Measurements from ENCODE around the gene OR7G2.

The OR7G2 gene

DNA sequence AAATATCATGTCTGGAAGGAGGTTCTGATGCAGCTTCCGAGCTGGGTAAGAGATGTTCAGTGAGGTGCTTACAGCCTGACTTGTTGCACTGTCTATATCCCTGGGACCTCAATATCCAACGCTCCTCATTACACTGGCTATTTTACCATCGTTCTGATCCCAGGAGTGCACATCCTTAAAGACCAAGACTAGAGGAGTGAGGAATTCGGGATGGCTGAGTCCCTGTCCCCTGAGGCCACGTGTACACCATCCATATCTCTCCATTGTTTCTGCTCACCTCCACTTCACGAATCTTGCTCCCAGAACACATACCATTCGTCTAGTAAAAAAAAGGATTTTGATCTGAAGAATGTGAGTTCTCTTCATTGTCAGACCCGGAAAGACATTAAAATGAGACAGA, at the start of gene OR7G2:
OR7G2 (minus strand) TSS at position 101 of the 400 bp plus-strand sequence. CDS start 4,232 bp downstream, outside the sequence.
- no peak for DNase-seq

DNA sequence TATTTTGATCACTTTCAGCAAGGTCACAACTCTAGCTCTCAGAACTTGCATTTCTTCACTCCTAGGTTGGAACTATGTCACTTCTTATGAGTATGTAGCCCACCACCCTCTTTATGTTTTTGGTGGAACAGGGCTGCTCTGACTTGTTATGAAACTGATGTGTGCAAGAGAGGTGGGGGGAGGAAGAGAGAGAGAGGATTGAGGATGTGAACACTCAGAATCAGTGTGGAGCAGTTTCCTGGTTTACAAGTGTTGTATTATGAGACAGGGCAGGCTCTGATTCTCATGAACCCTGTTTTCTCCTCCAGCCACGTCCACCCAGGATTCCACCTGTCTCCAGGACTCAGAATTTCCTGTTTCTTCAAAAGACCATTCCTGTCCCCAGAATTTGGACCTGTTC, 49.0 kb upstream of the OR7G2 start:
- no peak for DNase-seq

DNA sequence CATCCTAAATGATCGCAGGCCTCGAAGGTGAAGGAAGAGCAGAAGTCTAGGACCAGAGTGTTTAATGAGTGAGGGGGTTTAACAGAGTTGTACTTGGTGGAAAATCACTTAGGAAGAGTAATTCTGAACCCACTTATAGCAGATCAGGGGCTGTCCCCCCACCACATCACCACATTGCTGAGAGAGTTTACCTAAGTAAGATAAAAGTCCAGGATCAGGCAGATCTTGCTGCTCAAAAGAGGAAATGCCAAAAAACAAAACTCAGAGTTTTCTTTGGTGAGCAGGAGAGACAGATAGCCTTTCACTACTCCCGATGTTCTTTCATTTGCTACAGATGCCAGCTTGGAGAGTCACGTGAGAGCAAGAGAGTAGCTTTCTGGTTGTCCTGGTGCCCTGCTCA, 48.3 kb upstream of the OR7G2 start:
- DNase-seq = no peak

- no peak for DNase-seq
These were observed 44.1 kb upstream of the OR7G2 start for GRCh38 chr19:9151367-9151766.

- no peak for DNase-seq
These were observed 43.4 kb upstream of the OR7G2 start for GRCh38 chr19:9150650-9151049.

GRCh38 chr19:9149997-9150396, 42.7 kb upstream of the OR7G2 start:
- DNase-seq = no peak

GRCh38 chr19:9148697-9149096, 41.4 kb upstream of the OR7G2 start:
- DNase-seq = no peak

- DNase-seq = no peak
These were observed 39.6 kb upstream of the OR7G2 start for GRCh38 chr19:9146882-9147281.

- DNase-seq = no peak
These were observed 37.6 kb upstream of the OR7G2 start for GRCh38 chr19:9144920-9145319.

DNA sequence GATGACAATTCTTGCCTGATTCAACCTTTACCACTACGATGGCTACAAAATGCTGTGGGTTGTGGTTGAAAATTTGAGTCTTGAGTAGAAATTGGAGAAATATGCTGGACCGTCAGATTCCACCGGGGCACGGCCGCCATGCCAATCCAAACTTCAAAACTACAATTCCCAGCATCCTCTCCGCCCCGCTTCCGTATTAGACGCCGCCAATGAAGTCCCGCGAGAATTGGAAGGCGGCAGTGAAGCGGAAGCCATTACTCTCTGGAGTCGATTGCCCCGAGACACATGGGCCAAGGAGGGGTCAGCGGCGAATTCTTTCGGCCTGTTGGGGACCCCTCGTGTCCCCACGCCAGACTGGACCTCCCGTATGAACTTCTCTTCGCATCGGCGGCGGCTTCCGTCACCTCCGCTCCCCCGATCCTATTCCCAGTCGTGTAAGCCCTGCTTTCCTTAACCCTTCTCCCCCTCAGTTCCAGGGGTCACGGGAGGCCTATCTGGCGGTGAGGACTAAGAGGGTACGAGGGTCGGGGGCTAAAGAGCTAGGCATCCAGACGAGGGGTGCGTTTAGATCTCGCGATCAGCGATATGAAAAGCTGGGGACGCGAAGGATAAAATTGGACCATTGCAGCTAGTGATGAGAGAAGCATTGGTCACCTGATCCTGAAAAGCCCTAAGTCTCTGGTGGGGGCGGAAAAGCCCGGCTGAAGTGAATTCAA, 33.0 kb upstream of the OR7G2 start, which contains the start of gene ZNF317:
ZNF317 (plus strand) TSS at position 239 of the 716 bp plus-strand sequence. CDS start 15,620 bp downstream, outside the sequence.
- peak; percentile 69 to 93 for DNase-seq

- no peak for DNase-seq
These were observed 32.4 kb upstream of the OR7G2 start for GRCh38 chr19:9139609-9140158.

GRCh38 chr19:9132422-9132821, 25.1 kb upstream of the OR7G2 start:
- no peak for DNase-seq

- peak in 1 of 2 donors; percentile 73 for DNase-seq
These were observed 23.7 kb upstream of the OR7G2 start for GRCh38 chr19:9130965-9131364.

DNA sequence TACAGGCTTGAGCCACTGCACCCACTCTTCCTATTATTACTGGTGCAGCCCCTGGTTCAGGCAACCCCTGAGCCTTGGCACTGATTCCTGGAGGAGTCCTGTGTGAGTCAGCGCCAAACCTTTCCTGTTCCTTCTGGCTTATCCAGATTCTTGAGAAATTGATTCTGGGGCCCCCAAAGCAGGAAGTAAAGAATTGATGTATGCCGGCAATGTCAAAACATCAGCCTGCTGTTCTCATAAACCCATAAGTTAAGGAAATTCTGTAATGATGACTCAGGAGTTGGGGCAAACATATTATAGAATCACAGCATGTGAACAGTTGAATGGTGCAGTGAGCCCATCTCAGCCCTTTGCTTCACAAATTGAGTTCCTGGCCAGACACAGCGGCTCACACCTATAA, 20.9 kb upstream of the OR7G2 start:
- DNase-seq = no peak

DNA sequence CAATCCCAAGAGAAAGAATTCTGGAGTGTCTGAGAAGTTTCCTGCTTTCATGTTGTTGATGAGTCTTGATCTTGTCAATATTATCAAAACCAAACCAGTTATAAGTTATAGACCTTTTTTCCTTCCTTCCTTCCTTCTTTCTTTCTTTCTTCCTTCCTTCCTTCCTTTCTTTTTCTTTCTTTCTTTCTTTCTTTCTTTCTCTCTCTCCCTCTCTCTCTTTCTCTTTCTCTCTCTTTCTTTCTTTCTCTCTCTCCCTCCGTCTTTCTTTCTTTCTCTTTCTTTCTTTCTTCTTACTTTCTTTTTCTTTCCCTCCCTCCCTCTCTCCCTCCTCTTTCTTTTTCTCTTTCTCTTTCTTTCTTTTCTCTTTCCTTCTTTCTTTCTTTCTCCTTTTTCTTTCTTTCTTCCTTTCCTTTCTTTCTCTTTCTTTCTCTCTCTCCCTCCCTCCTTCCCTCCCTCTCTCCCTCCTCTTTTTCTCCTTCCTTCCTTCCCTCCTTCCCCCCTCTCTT, 19.7 kb upstream of the OR7G2 start, which contains the start of gene OR7G3:
OR7G3 (minus strand) TSS at position 51 of the 506 bp plus-strand sequence; CDS start at position 51, 0 bp downstream.
- DNase-seq = no peak

DNA sequence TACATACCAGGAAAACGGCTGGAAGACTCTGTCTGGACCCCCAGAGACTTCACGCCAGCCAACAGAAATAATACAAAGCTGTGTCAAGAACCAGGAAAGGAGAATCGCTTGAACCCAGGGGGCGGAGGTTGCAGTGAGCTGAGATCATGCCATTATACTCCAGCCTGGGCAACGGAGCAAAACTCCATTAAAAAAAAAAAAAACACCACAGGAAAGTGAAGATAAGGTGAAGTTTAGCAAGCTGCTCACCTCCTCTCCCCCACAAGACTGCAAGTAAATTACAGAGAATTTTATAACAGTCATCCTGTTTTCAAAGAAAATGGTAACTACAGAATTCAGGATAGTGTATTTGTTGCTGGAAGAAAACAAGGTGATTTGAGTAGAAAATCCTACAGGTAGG, 9.3 kb upstream of the OR7G2 start:
- no peak for DNase-seq

- no peak for DNase-seq
These were observed 8.1 kb upstream of the OR7G2 start, which contains the start of gene OR7G1 for GRCh38 chr19:9115307-9115813. OR7G1 (minus strand) TSS chr19:9115763; CDS start chr19:9115763, 0 bp downstream.

GRCh38 chr19:9109959-9110358, 2.7 kb upstream of the OR7G2 start:
- no peak for DNase-seq

- no peak for DNase-seq
These were observed 20.5 kb downstream of the OR7G2 start, which contains the start of gene OR1M1 for GRCh38 chr19:9086761-9087160. OR1M1 (plus strand) TSS chr19:9087061; CDS start chr19:9093245, 6,184 bp downstream.

- DNase-seq = no peak
These were observed 28.6 kb downstream of the OR7G2 start for GRCh38 chr19:9078651-9079050.

DNA sequence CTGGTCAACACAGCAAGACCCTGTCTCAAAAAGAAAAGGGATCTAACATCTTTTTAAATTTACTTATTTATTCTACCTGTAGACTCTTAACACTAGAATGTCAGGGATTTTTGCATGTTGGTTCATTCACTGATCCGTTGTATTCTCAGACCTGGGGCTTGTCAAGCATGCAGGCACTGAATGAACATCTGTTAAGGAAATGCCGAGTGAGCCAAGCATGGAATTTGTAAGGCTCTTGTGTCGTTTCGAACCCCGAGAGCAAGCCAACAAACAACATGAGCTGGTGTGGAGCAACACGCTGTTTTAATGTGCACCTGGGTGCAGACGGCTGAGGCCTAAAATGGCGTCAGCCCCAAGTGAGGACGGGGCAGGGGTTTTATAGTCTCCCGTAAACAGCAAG, 30.4 kb downstream of the OR7G2 start:
- DNase-seq = no peak

- no peak for DNase-seq
These were observed 32.0 kb downstream of the OR7G2 start for GRCh38 chr19:9075064-9075949.

GRCh38 chr19:9073806-9074205, 33.5 kb downstream of the OR7G2 start:
- DNase-seq = no peak

All from bone marrow (tissue), 2 donors.